ENCODE measurements around the gene CBR1. TPM values are rescaled to one million over a fixed set of nuclear protein-coding genes. Genes with fewer than 3 reads are reported as not detected.

Gene CBR1
- total and polyA plus RNA-seq, 9 of the 15 experiments (the other 6 are each of a cell fraction or from before 2014, with no cell fraction given): 2.5 to 33.8 (median 15.1) TPM

DNA sequence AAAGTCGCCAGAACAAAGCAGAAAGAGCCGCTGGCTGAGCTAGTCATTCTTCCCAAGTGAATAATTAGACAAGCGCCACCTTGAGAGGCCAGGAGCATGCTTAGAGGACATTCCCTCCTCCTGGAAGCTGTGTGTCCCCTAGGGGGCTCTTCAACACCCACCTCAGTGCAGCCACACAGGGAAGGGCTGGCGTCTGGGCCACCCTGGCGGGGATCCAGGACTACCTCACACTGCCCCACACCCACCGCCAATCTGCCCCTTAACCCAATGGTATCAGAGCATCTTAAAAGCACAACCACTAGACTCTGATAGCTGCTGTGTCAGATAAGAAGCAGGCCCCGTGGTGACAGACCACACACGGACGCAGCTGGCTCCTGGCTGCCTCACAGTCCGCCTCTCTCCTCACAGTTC, 34.4 kb upstream of the CBR1 start:
- no TSS peak for BruUV-seq (replicated peaks)
- CTCF ChIA-PET (ENCODE audit: low intra/inter-chr PET ratio): no interaction called here
- Histone ChIP-seq H4K20me1 (replicated peaks; ENCODE audit: control insufficient read depth, insufficient read depth, low read length) (no peaks in the 10 kb centered on the region), H3K4me2 (ENCODE audit: insufficient read depth, low read length) (no peak overlapping the region), H3K27ac (ENCODE audit: extremely low read depth, low read depth, low read length) (no peak overlapping the region), H3K9me3 (replicated peaks; ENCODE audit: control insufficient read depth, insufficient read depth, low read depth, low read length) (no peaks in the 10 kb centered on the region), H3K36me3 (ENCODE audit: control insufficient read depth, insufficient read depth, low read length) (peaks cover 53% of the 10 kb centered on the region), H3K27me3 (ENCODE audit: control insufficient read depth in 2 of 2, insufficient read depth in 2 of 2, low read length in 2 of 2) (no peaks in the 10 kb centered on the region), H3K9ac (ENCODE audit: insufficient read depth in 1 of 2, low read depth in 2 of 2, low read length in 2 of 2) (no peak overlapping the region; a peak in 1 of 4 replicates), H3K79me2 (ENCODE audit: control insufficient read depth, insufficient read depth, low read length) (no peaks in the 10 kb centered on the region), H3K9me1 (ENCODE audit: control insufficient read depth, insufficient read depth, low read length) (no peaks in the 10 kb centered on the region), H3K4me1 (replicated peaks in 1 of 2; ENCODE audit: control insufficient read depth in 2 of 2, insufficient read depth in 2 of 2, low read length in 2 of 2) (peaks cover 4 to 12% of the 10 kb centered on the region in 2 experiments; a peak in 4 of 5 replicates), H3K4me3 (no peak overlapping the region), H2AFZ (ENCODE audit: low read depth, low read length) (no peak overlapping the region)
- intact Hi-C loops (cut with micrococcal nuclease): no loop called here
- 66% methylated on average over 10 of the region's 10 CpGs for WGBS (ENCODE audit: insufficient coverage, low coverage, missing lambda C conversion rate)
- POLR2A ChIA-PET: interaction anchor here (0.6 to 1.4 kb wide), 2 partner anchors 18 to 86 kb away, joined by 3 to 5 read pairs; no protein-coding TSS in a partner anchor
- in situ Hi-C loops (cut with MboI): no loop called here
- FAIRE-seq (no peak), ATAC-seq (peak; percentile 57), DNase-seq (ENCODE audit: extremely low read depth in 1 of 4, low spot score in 3 of 4) (peak in 2 of 4 experiments; percentile 21 to 38)
- TF ChIP-seq NRF1 (conservative IDR thresholded peaks at IDR 0.05 in 1 of 2, IDR thresholded peaks at IDR 0.05 in 1 of 2): 0 out of 4 replicates have a peak, but pooled peaks of 1 of the 2 experiments have one; percentile 16
- TF ChIP-seq CXXC5 (CRISPR knock-in tag; IDR thresholded peaks at IDR 0.05): no peak
- TF ChIP-seq CTBP1 (IDR thresholded peaks at IDR 0.05; ENCODE audit: borderline replicate concordance): peak; percentile 11; the same call in 1 of the 2 replicates
- no peak for TF ChIP-seq GTF3C2 (IDR thresholded peaks at IDR 0.05; ENCODE audit: borderline replicate concordance, extremely low read depth, insufficient read length)
- TF ChIP-seq CBFA2T3 (IDR thresholded peaks at IDR 0.05): peak; percentile 49; the same call in 1 of the 2 replicates
- TF ChIP-seq RCOR1 (IDR thresholded peaks at IDR 0.05; ENCODE audit: borderline replicate concordance in 1 of 2, low read depth in 2 of 2, low read length in 2 of 2): peak in 1 of 2 experiments; percentile 14; a peak in 1 of 4 replicates
- peak; percentile 16 for TF ChIP-seq CTCFL (IDR thresholded peaks at IDR 0.05; ENCODE audit: borderline replicate concordance, insufficient read depth, low read depth, low read length, poor library complexity, severe bottlenecking)
- TF ChIP-seq CBFA2T2 (conservative IDR thresholded peaks at IDR 0.05): 0 out of 2 replicates have a peak, but pooled peaks have one; percentile 12
- no peak for TF ChIP-seq BDP1 (IDR thresholded peaks at IDR 0.05; ENCODE audit: insufficient read depth, insufficient read length)
- peak; percentile 53 for TF ChIP-seq NFIC (IDR thresholded peaks at IDR 0.05)
- peak; percentile 11 to 33 (median 30); a peak in 2 of 6 replicates for TF ChIP-seq CTCF (IDR thresholded peaks at IDR 0.05 in 2 of 3, conservative IDR thresholded peaks at IDR 0.05 in 1 of 3; ENCODE audit: insufficient read depth in 2 of 3, low read depth in 1 of 3, low read length in 3 of 3)
- TF ChIP-seq FIP1L1 (IDR thresholded peaks at IDR 0.05; ENCODE audit: low read depth, low read length, poor library complexity, severe bottlenecking): no peak
- TF ChIP-seq TEAD4 (IDR thresholded peaks at IDR 0.05; ENCODE audit: low read length): peak; percentile 13; the same call in 1 of the 2 replicates
- TF ChIP-seq TEAD4 (CRISPR knock-in tag; IDR thresholded peaks at IDR 0.05; ENCODE audit: borderline replicate concordance): no peak

Data from K562 (cell line).